GM19455 (cell line): ENCODE data around the gene ZNF484.
"Not testable (repeated sequence)": the region's sequence is repeated elsewhere in the genome, so short reads cannot be mapped to it uniquely, and the experiment has no call there.

ENCODE experiments used
- ATAC-seq: cut with Tn5 transposase; IDR thresholded peaks from one replicate; pipeline ENCODE4 v1.9.1; 2021; ENCODE audit not compliant: unreplicated experiment

ZNF484 gene

GRCh38 chr9:92877531-92878430 lies at the start of gene ZNF484:
ZNF484 (minus strand) TSS chr9:92878038; CDS start chr9:92875029, 3,009 bp downstream.
- ATAC-seq: peak; percentile 100

GRCh38 chr9:92920437-92920836 lies 42.6 kb upstream of the ZNF484 start:
- ATAC-seq: no peak

- no peak for ATAC-seq
These were observed 39.5 kb upstream of the ZNF484 start for GRCh38 chr9:92917176-92917800.

GRCh38 chr9:92911511-92912475 lies 34.0 kb upstream of the ZNF484 start:
- no peak for ATAC-seq

GRCh38 chr9:92905137-92905536 lies 27.3 kb upstream of the ZNF484 start:
- ATAC-seq: not testable (repeated sequence)

- no peak for ATAC-seq
These were observed 19.5 kb upstream of the ZNF484 start for GRCh38 chr9:92897323-92897722.

- ATAC-seq: no peak
These were observed 18.1 kb upstream of the ZNF484 start for GRCh38 chr9:92895812-92896436.

GRCh38 chr9:92894711-92895362 lies 17.0 kb upstream of the ZNF484 start:
- ATAC-seq: no peak

- ATAC-seq: not testable (repeated sequence)
These were observed 16.2 kb upstream of the ZNF484 start for GRCh38 chr9:92893916-92894610.

GRCh38 chr9:92892276-92892675 lies 14.4 kb upstream of the ZNF484 start:
- not testable (repeated sequence) for ATAC-seq

GRCh38 chr9:92890761-92891160 lies 12.9 kb upstream of the ZNF484 start:
- ATAC-seq: no peak

- no peak for ATAC-seq
These were observed 10.1 kb upstream of the ZNF484 start for GRCh38 chr9:92887880-92888338.

GRCh38 chr9:92886846-92887610 lies 9.2 kb upstream of the ZNF484 start:
- not testable (repeated sequence) for ATAC-seq

GRCh38 chr9:92883666-92884405 lies 6.0 kb upstream of the ZNF484 start:
- not testable (repeated sequence) for ATAC-seq

GRCh38 chr9:92882276-92882675 lies 4.4 kb upstream of the ZNF484 start:
- ATAC-seq: no peak

- ATAC-seq: no peak
These were observed 2.5 kb downstream of the ZNF484 start for GRCh38 chr9:92875373-92875772.

- no peak for ATAC-seq
These were observed 7.5 kb downstream of the ZNF484 start for GRCh38 chr9:92870289-92870688.

- not testable (repeated sequence) for ATAC-seq
These were observed 11.2 kb downstream of the ZNF484 start for GRCh38 chr9:92866600-92866999.
